SK-N-MC (cell line): Measurements from ENCODE around the gene ZPLD1.

Experiments used
- DNase-seq: peaks from one replicate; pipeline ENCODE4 v3.0.0-alpha.2; 2011; ENCODE audit warnings: low read depth, low spot score
- H3K27ac ChIP-seq: fragments of 200-600 bp; sonication (generic); 2 replicates; pipeline ENCODE4 v1.5.1; 2016; ENCODE audit warnings: mixed run types
- H3K36me3 ChIP-seq: fragments of 200-600 bp; sonication (generic); 2 replicates; pipeline ENCODE4 v1.6.1; 2017; ENCODE audit warnings: antibody characterized with exemption, low read length, mixed read lengths; ENCODE audit not compliant: insufficient read depth
- H3K4me3 ChIP-seq: fragments of 200-600 bp; sonication (generic); 2 replicates; pipeline ENCODE4 v1.5.1; 2016
- H3K9ac ChIP-seq: fragments of 200-600 bp; sonication (generic); 2 replicates; pipeline ENCODE4 v1.8.0; 2017; ENCODE audit warnings: mixed run types, mixed read lengths; ENCODE audit not compliant: insufficient read length
- H3K9me3 ChIP-seq: fragments of 200-600 bp; sonication (generic); 2 replicates; pipeline ENCODE4 v1.6.1; 2017; ENCODE audit warnings: low read depth, mild to moderate bottlenecking, antibody characterized with exemption, low read length, moderate library complexity, mixed read lengths
- EZH2 ChIP-seq: fragments of 200-600 bp; sonication (generic); IDR thresholded peaks from one replicate; pipeline ENCODE4 v1.6.1; 2017; ENCODE audit warnings: antibody characterized with exemption
- FOXP2 ChIP-seq: optimal IDR thresholded peaks from 2 replicates; pipeline ENCODE3; 2011; ENCODE audit warnings: mild to moderate bottlenecking, moderate library complexity; ENCODE audit not compliant: insufficient read depth; ENCODE audit errors: extremely low read length, control extremely low read depth
- POLR2AphosphoS5 ChIP-seq: IDR thresholded peaks from 2 replicates; pipeline ENCODE4 v1.6.1; 2012; ENCODE audit warnings: mild to moderate bottlenecking, low read depth, low read length, borderline replicate concordance

The ZPLD1 gene

GRCh38 chr3:102434715-102435114 is at the start of gene ZPLD1:
Gene ZPLD1, plus strand, starts transcription at chr3:102435015. Its CDS starts 3,473 bp downstream, at chr3:102438488.
- TF ChIP-seq FOXP2: no peak
- no peak for TF ChIP-seq EZH2
- TF ChIP-seq POLR2AphosphoS5: no peak
- Histone ChIP-seq H3K9ac (no peak within 1 kb of the TSS), H3K9me3 (no peaks in the 10 kb centered on the region), H3K36me3 (no peaks in the 10 kb centered on the region), H3K27ac (no peak within 1 kb of the TSS), H3K4me3 (no peak within 1 kb of the TSS)
- no peak for DNase-seq

DNA sequence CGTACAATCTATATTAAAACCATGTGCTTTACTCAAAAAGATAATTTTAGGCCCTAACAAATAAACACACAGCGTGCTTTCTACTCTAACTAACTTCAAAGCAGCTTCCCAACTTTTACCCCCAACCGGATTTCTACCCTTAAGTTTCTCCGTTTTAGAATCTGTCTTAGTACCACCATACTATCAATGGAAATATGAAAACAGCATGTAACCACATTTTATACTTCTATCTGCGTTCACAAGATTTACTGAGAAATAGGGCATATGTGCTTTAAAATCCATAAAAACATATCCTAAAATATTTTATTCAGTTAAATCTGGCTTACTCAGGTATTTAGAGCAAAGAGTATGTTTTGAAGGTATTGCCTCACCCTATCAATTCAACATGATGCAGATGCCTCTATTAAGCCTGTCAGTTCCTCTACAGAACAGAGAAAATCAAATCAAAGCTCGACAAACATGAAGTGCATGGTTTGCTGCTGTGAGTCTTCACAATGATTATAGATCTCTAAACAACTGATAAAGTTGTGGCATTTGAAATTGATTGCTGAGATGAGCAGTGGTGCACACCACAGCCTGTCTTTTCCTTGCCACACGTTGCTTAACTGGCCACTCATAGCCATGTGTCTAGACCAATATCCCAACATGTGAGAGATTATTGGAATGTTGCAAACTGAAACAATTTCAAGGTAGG is 44.5 kb upstream of the ZPLD1 start:
- H3K27ac ChIP-seq: no peak overlapping the region
- no peak for TF ChIP-seq EZH2
- no peaks in the 10 kb centered on the region for H3K36me3 ChIP-seq
- H3K9me3 ChIP-seq: no peaks in the 10 kb centered on the region
- no peak for DNase-seq
- H3K4me3 ChIP-seq: no peak overlapping the region
- H3K9ac ChIP-seq: no peak overlapping the region

DNA sequence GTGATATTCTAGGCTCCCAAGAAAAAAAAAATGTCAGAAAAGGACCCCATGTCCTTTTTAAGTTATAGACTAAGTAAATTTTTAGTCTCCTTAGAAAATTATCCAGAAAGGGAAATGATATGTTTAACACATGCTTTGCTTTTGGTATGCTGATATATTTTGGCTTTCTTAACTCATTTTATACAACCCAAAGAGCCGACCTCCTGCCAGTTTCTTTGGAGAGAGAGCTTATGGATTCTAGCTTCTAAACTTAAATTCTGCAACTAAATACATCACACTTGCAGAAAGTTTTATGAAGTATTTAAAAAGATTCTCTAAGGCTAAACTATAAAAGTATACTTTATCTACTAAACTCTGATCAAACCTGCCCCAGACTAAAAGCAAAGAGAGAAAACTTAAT is 43.9 kb upstream of the ZPLD1 start:
- no peak overlapping the region for H3K9ac ChIP-seq
- H3K4me3 ChIP-seq: no peak overlapping the region
- DNase-seq: no peak
- TF ChIP-seq POLR2AphosphoS5: no peak
- TF ChIP-seq FOXP2: no peak
- no peak for TF ChIP-seq EZH2
- H3K27ac ChIP-seq: no peak overlapping the region
- no peaks in the 10 kb centered on the region for H3K9me3 ChIP-seq
- no peaks in the 10 kb centered on the region for H3K36me3 ChIP-seq

GRCh38 chr3:102391491-102391890 is 43.3 kb upstream of the ZPLD1 start:
- no peaks in the 10 kb centered on the region for H3K9me3 ChIP-seq
- no peak overlapping the region for H3K27ac ChIP-seq
- no peak for DNase-seq
- no peak overlapping the region for H3K9ac ChIP-seq
- TF ChIP-seq POLR2AphosphoS5 (no peak), FOXP2 (no peak), EZH2 (no peak)
- H3K4me3 ChIP-seq: no peak overlapping the region
- no peaks in the 10 kb centered on the region for H3K36me3 ChIP-seq

DNA sequence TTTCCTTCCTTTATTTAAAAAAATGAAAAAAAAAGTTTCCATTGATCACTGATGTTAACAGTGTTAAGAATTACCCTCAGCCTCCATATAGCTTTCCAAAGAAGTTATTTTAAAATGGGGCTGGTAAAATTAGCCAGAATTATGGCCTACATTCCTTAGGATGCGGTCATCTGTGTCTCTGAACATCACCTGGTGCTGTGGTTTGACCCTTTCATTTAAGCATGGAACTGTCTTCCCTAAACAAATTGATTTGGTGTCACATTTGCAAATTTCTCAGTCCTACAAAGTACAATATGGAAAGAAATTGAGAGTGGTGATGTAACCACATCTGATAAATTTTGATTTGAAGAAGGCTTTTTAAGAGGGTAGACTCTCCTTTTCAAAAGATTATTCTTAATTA is 40.3 kb upstream of the ZPLD1 start:
- DNase-seq: no peak
- H3K9me3 ChIP-seq: no peaks in the 10 kb centered on the region
- H3K4me3 ChIP-seq: no peak overlapping the region
- H3K36me3 ChIP-seq: no peaks in the 10 kb centered on the region
- no peak overlapping the region for H3K9ac ChIP-seq
- no peak for TF ChIP-seq EZH2
- TF ChIP-seq POLR2AphosphoS5: no peak
- TF ChIP-seq FOXP2: no peak
- no peak overlapping the region for H3K27ac ChIP-seq

- Histone ChIP-seq H3K27ac (no peak overlapping the region), H3K9me3 (no peaks in the 10 kb centered on the region), H3K36me3 (no peaks in the 10 kb centered on the region), H3K9ac (no peak overlapping the region), H3K4me3 (no peak overlapping the region)
- DNase-seq: no peak
- TF ChIP-seq FOXP2 (no peak), POLR2AphosphoS5 (no peak), EZH2 (no peak)
Measured at GRCh38 chr3:102398176-102398575, 36.6 kb upstream of the ZPLD1 start.

DNA sequence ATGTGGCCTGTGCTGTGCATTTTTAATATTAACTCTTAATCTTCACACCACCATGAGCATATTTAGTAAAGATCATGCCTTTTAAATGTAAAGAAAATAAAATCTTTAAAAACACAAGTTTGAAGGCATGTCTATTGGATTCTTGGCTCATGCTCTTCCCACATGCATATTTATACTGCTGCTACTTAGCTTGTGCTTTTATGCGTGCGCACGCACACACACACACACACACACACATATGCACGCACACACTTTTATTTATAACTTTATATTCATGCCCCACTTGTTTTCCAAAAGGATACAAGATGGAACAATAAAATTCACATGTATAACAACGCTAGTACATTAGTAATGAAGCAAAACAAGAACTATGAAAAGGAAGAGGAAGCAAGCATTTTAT is 36.1 kb upstream of the ZPLD1 start:
- no peak overlapping the region for H3K4me3 ChIP-seq
- no peak overlapping the region for H3K9ac ChIP-seq
- no peak for DNase-seq
- TF ChIP-seq EZH2 (no peak), POLR2AphosphoS5 (no peak), FOXP2 (no peak)
- no peaks in the 10 kb centered on the region for H3K9me3 ChIP-seq
- H3K27ac ChIP-seq: no peak overlapping the region
- no peaks in the 10 kb centered on the region for H3K36me3 ChIP-seq

DNA sequence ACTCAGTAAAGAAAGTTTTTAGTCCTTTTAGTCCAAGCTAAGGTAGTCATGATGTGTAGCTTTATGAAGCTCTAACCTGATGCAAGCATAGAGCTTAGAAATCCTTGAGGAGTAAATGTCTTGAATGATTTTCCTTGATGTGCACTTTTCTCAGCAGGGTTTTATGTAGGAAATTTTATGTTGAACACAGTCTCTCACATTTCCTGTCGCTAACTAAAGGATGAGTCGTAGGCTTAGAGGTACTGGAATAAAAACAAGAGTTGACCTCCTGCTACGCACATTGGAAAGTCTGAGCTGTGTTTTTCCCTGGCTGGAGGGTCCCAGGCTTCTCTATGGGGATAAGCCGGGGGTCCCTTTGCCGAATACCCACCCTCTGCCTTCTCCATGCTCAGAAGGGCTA is 34.7 kb upstream of the ZPLD1 start:
- Histone ChIP-seq H3K9ac (no peak overlapping the region), H3K4me3 (no peak overlapping the region), H3K27ac (no peak overlapping the region), H3K36me3 (no peaks in the 10 kb centered on the region), H3K9me3 (no peaks in the 10 kb centered on the region)
- DNase-seq: no peak
- TF ChIP-seq EZH2: no peak
- TF ChIP-seq FOXP2: no peak
- no peak for TF ChIP-seq POLR2AphosphoS5

GRCh38 chr3:102400766-102401165 is 34.0 kb upstream of the ZPLD1 start:
- Histone ChIP-seq H3K27ac (no peak overlapping the region), H3K36me3 (no peaks in the 10 kb centered on the region), H3K9ac (no peak overlapping the region), H3K9me3 (no peaks in the 10 kb centered on the region), H3K4me3 (no peak overlapping the region)
- no peak for DNase-seq
- no peak for TF ChIP-seq EZH2
- TF ChIP-seq POLR2AphosphoS5: no peak
